Stimulated activated memory B cell treated with anti-CD40 and anti-IgM and Interleukin-4, amounts not matched to agents 10 μg/mL and 1 μg/mL and 100 μg/mL, for 72 hours (primary cell): ENCODE measurements around the gene RHBDF2.
A peak's percentile ranks its signal among the peaks of the same experiment; 100 is the strongest.

Source experiments
- ATAC-seq: fragments of 150-1000 bp; cut with Tn5 transposase; 2 replicates; pipeline ENCODE4 v1.10.0; 2021
- H3K27ac Mint-ChIP-seq: one replicate; pipeline ENCODE4 v1.8.0; 2022; ENCODE audit warnings: mild to moderate bottlenecking, mixed read lengths
- H3K27me3 Mint-ChIP-seq: one replicate; pipeline ENCODE4 v1.8.0; 2022; ENCODE audit warnings: mixed read lengths
- H3K36me3 Mint-ChIP-seq: one replicate; pipeline ENCODE4 v1.8.0; 2022; ENCODE audit warnings: mixed read lengths
- H3K4me1 Mint-ChIP-seq: one replicate; pipeline ENCODE4 v1.8.0; 2022; ENCODE audit warnings: mixed read lengths
- H3K4me3 Mint-ChIP-seq: one replicate; pipeline ENCODE4 v1.8.0; 2022; ENCODE audit warnings: mild to moderate bottlenecking, moderate library complexity, mixed read lengths
- H3K9me3 Mint-ChIP-seq: one replicate; pipeline ENCODE4 v1.8.0; 2022; ENCODE audit warnings: mixed read lengths

Gene RHBDF2

DNA sequence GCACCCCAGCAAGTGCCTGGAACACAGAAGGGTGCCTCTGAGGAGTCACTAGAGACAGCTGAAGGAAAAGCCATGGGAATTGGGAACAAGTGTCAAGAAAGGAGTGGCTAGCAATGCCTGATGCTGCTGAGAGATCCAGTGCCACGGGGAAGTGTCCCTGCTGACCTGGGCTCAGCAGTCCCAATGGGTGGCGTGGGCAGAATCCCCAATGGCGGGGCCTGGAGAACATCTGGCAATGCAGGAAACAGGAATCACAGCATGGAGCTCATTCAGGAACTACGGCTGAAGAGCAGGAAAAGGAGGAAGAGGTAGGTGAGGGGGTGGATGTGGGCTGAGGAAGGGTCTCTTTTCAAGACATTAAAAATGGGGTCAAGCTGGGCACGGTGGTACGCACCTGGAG, 78.4 kb downstream of the RHBDF2 start:
- Mint-ChIP-seq H3K4me3 (no peak overlapping the region), H3K27ac (no peak overlapping the region), H3K4me1 (peaks cover 75% of the 10 kb centered on the region), H3K36me3 (peaks cover 24% of the 10 kb centered on the region), H3K9me3 (no peaks in the 10 kb centered on the region), H3K27me3 (no peaks in the 10 kb centered on the region)
- ATAC-seq = no peak

DNA sequence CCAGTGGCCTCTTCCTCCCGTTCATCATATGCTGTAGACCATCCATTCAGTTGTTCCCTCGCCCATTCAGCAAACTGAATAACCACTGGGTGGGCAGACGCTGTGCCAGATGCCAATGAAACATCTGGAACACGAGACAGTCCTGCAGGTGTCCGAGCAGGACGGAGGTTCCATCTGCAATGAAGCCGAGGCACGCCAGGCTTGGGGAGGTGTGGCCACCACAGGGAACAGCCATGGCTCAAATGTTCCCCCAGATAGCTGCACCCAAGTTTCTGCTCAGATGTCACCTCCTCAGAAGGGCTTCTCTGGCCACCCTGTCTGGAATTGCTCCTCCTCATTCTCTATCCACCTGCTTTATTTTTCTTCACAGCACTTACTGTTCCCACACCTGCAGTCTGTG, 78.8 kb downstream of the RHBDF2 start:
- Mint-ChIP-seq H3K27me3 (no peaks in the 10 kb centered on the region), H3K4me3 (no peak overlapping the region), H3K36me3 (peaks cover 28% of the 10 kb centered on the region), H3K27ac (no peak overlapping the region), H3K9me3 (no peaks in the 10 kb centered on the region), H3K4me1 (peaks cover 75% of the 10 kb centered on the region)
- no peak for ATAC-seq

DNA sequence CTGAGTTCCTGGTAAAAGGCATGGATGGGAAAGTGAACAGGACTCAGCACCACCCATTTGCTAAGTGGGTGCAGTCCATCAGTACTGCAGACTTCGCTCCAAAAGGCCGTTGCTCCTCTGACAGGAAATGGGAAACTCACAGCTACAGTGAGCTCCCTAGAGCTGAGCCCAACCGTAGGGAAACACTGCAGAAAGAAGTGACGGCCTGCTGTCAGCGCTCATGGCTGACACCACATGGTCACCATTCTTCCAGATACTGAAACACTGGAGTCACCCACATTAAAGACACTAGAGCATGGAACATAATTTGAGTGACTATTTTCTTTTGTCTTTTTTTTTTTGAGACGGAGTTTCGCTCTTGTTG, 80.2 kb downstream of the RHBDF2 start:
- Mint-ChIP-seq H3K36me3 (peaks cover 29% of the 10 kb centered on the region), H3K4me3 (no peak overlapping the region), H3K4me1 (peaks cover 68% of the 10 kb centered on the region), H3K27ac (peak overlapping the region; percentile 64), H3K9me3 (no peaks in the 10 kb centered on the region), H3K27me3 (no peaks in the 10 kb centered on the region)
- no peak for ATAC-seq
